KMS-11 (cell line): ENCODE measurements around the gene NID2.
A peak's percentile ranks its signal among the peaks of the same experiment; 100 is the strongest.

Source experiments
- H2AFZ ChIP-seq: fragments of 200-600 bp; sonication (generic); 2 replicates; pipeline ENCODE4 v1.6.1; 2016; ENCODE audit warnings: antibody characterized with exemption, mixed run types, low read depth
- H3K27ac ChIP-seq: fragments of 200-600 bp; sonication (generic); 2 replicates; pipeline ENCODE4 v1.6.1; 2016; ENCODE audit warnings: mild to moderate bottlenecking, mixed run types
- H3K27me3 ChIP-seq: fragments of 200-600 bp; sonication (generic); 2 replicates; pipeline ENCODE4 v1.6.1; 2017; ENCODE audit warnings: mild to moderate bottlenecking, low read depth, mixed run types, moderate library complexity; ENCODE audit not compliant: insufficient read depth
- H3K36me3 ChIP-seq: fragments of 200-600 bp; sonication (generic); 2 replicates; pipeline ENCODE4 v1.6.1; 2017; ENCODE audit warnings: mild to moderate bottlenecking, mixed run types; ENCODE audit not compliant: insufficient read depth
- H3K4me1 ChIP-seq: fragments of 200-600 bp; sonication (generic); 2 replicates; pipeline ENCODE4 v1.6.1; 2016; ENCODE audit warnings: mild to moderate bottlenecking, low read depth, mixed run types; ENCODE audit not compliant: poor library complexity, severe bottlenecking
- H3K4me2 ChIP-seq: fragments of 200-600 bp; sonication (generic); 2 replicates; pipeline ENCODE4 v1.7.0; 2016; ENCODE audit warnings: mild to moderate bottlenecking, mixed run types
- H3K4me3 ChIP-seq: fragments of 200-600 bp; sonication (generic); IDR thresholded peaks from 2 replicates; pipeline ENCODE4 v1.6.1; 2017; ENCODE audit warnings: low read depth, low read length, mixed read lengths; ENCODE audit not compliant: insufficient read depth
- H3K79me2 ChIP-seq: fragments of 200-600 bp; sonication (generic); 2 replicates; pipeline ENCODE4 v1.6.1; 2016; ENCODE audit warnings: low read depth, mixed run types; ENCODE audit not compliant: insufficient read depth
- H3K9ac ChIP-seq: fragments of 200-600 bp; sonication (generic); 2 replicates; pipeline ENCODE4 v1.6.1; 2016; ENCODE audit warnings: mild to moderate bottlenecking, mixed run types
- H4K20me1 ChIP-seq: fragments of 200-600 bp; sonication (generic); 2 replicates; pipeline ENCODE4 v1.6.1; 2016; ENCODE audit warnings: mild to moderate bottlenecking, mixed run types; ENCODE audit not compliant: insufficient read depth
- CTCF ChIP-seq: fragments of 200-600 bp; sonication (generic); conservative IDR thresholded peaks from 2 replicates; pipeline ENCODE4 v1.6.1; 2017; ENCODE audit warnings: low read depth, mild to moderate bottlenecking, antibody characterized with exemption, low read length, moderate library complexity, mixed read lengths

Gene NID2

GRCh38 chr14:52067873-52068614 is 815 bp downstream of the NID2 start:
- no peak overlapping the region for H3K4me3 ChIP-seq
- no peaks in the 10 kb centered on the region for H3K36me3 ChIP-seq
- H3K27me3 ChIP-seq, result no peaks in the 10 kb centered on the region
- H3K9ac ChIP-seq, result no peak overlapping the region; the same call in 1 of the 2 replicates
- H3K4me2 ChIP-seq, result peak overlapping the region; percentile 80
- H2AFZ ChIP-seq, result peak overlapping the region; percentile 89
- TF ChIP-seq CTCF, result no peak
- H3K27ac ChIP-seq, result no peak overlapping the region
- H3K4me1 ChIP-seq, result peaks cover 20% of the 10 kb centered on the region
- H4K20me1 ChIP-seq, result no peaks in the 10 kb centered on the region
- H3K79me2 ChIP-seq, result no peaks in the 10 kb centered on the region

GRCh38 chr14:52064174-52064573 is 4.7 kb downstream of the NID2 start:
- no peak overlapping the region for H2AFZ ChIP-seq
- H3K4me2 ChIP-seq, result no peak overlapping the region
- no peak for TF ChIP-seq CTCF
- H3K36me3 ChIP-seq, result no peaks in the 10 kb centered on the region
- no peaks in the 10 kb centered on the region for H3K79me2 ChIP-seq
- no peaks in the 10 kb centered on the region for H4K20me1 ChIP-seq
- no peak overlapping the region for H3K4me3 ChIP-seq
- H3K27me3 ChIP-seq, result no peaks in the 10 kb centered on the region
- H3K4me1 ChIP-seq, result no peaks in the 10 kb centered on the region
- H3K9ac ChIP-seq, result no peak overlapping the region
- no peak overlapping the region for H3K27ac ChIP-seq

- Histone ChIP-seq H3K9ac (no peak overlapping the region), H3K4me2 (no peak overlapping the region), H3K4me3 (no peak overlapping the region), H3K36me3 (no peaks in the 10 kb centered on the region), H4K20me1 (no peaks in the 10 kb centered on the region), H3K27me3 (no peaks in the 10 kb centered on the region), H3K79me2 (no peaks in the 10 kb centered on the region), H3K4me1 (no peaks in the 10 kb centered on the region), H3K27ac (no peak overlapping the region), H2AFZ (no peak overlapping the region)
- no peak for TF ChIP-seq CTCF
Observed at GRCh38 chr14:52063052-52063462, 5.8 kb downstream of the NID2 start.

DNA sequence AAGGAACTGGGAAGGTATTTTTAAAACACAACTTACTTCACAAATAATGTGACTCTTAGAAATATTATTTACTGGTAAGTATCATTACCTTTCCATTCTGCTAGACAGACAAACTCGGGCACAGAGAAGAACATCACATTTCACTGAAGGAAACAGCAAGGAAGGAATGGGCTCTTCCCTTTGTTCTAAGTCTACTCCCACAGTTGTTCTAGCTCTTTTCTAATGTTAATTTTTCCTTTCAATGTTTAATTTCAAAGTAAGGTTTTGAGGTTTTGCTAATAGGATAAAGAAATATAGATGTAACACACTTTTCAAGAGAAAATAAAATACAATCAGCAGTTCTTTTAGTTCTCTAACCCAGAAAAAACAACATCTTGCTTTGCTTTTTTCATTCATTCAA is 7.0 kb downstream of the NID2 start:
- Histone ChIP-seq H3K9ac (no peak overlapping the region), H4K20me1 (no peaks in the 10 kb centered on the region), H3K4me3 (no peak overlapping the region), H3K27ac (no peak overlapping the region), H3K4me1 (no peaks in the 10 kb centered on the region), H3K79me2 (no peaks in the 10 kb centered on the region), H3K27me3 (no peaks in the 10 kb centered on the region), H2AFZ (no peak overlapping the region), H3K36me3 (no peaks in the 10 kb centered on the region), H3K4me2 (no peak overlapping the region)
- no peak for TF ChIP-seq CTCF
